Pancreas (tissue), 10 donors: ENCODE results near the gene ZNF280C. TPM values are rescaled to one million over a fixed set of nuclear protein-coding genes. Genes with fewer than 3 reads are reported as not detected.

Experiments
- ATAC-seq, 4 donors: fragments of 200-7000 bp; cut with Tn5 transposase; one replicate each; pipeline versions ENCODE4 v1.8.0 to v1.9.1; 2020; ENCODE audit warnings: mild to moderate bottlenecking in 4 of 4, moderate library complexity in 4 of 4
- DNase-seq, 6 donors: peaks; one replicate each; pipeline ENCODE4 v3.0.0-alpha.2; 2020
- FAIRE-seq: peaks from 2 replicates; lab custom pipeline; 2012; peaks lifted over from hg19 to GRCh38; lab: Jason Lieb, UNC
- H3K27ac ChIP-seq, 4 donors: fragments of 200-600 bp; sonication (generic); 1 replicate in 3 of 4; 2 replicates in 1 of 4; pipeline versions ENCODE4 v1.5.0 to v1.8.0; 2020
- H3K27me3 ChIP-seq, 4 donors: fragments of 200-600 bp; one replicate each; pipeline ENCODE4 v1.8.0; 2021
- H3K36me3 ChIP-seq, 3 donors: fragments of 200-600 bp; sonication (generic) in 1 of 3; one replicate each; pipeline versions ENCODE4 v1.5.0 to v1.8.0; 2020 to 2021
- H3K4me1 ChIP-seq, 3 donors: fragments of 200-600 bp; one replicate each; pipeline ENCODE4 v1.8.0; 2021
- H3K4me3 ChIP-seq, 4 donors: fragments of 200-600 bp; sonication (generic) in 2 of 4; one replicate each; pipeline versions ENCODE4 v1.5.0 to v1.8.0; 2020 to 2021
- H3K9me3 ChIP-seq, 4 donors: fragments of 200-600 bp; one replicate each; pipeline ENCODE4 v1.8.0; 2021
- CTCF ChIP-seq, 4 donors: fragments of 200-600 bp; sonication (generic) in 3 of 4; IDR thresholded peaks; one replicate each; pipeline versions ENCODE4 v1.5.0 to v1.8.0; 2021; ENCODE audit warnings: antibody characterized with exemption in 4 of 4
- WGBS, 2 donors: extraction: QIAGEN DNeasy Blood & Tissue Kit; methylation state at CpG; one replicate each; pipeline ENCODE4 v1.1.7; 2013; 5-methylcytosine and 5-hydroxymethylcytosine counted together
- intact Hi-C, 3 donors: fragments of 100-400 bp; cut with DNase I; formaldehyde crosslinking; loops; one replicate each; pipeline versions ENCODE4 v1.11.1 to v1.14.2; 2022
- polyA plus RNA-seq, 2 donors: library from polyadenylated mRNA; stranded (reverse); fragments of 200-250 nt; gene quantifications; one replicate each; pipeline ENCODE4 v1.2.3, GENCODE V29; 2013
- total RNA-seq, 6 donors: library from RNA; stranded (reverse); fragmentation: NEBNext Ultra II Directional in 4 of 6; extraction: Animal tissue kit (Norgen Biotek cat#: 25700) in 4 of 6; gene quantifications; one replicate each; pipeline versions ENCODE4 v1.2.1 to v1.2.4, GENCODE V29; 2021 to 2023
- donor health status: healthy with polysubstance abuse.
- donor health status: DM: no; HTN: no; CAD: no; lungs with moderate emphysema.
- donor health status: DM: no; HTN: no; CAD: no.
- donor health status: control.
- donor health status: control.
- donor health status: Bipolar disorder and iron deficiency.
- donor health status: DM: yes; HTN: yes; CAD: no.
- donor health status: DM: no; HTN: no; CAD: no.
- donor health status: DM: no; HTN: no; CAD: no.
- donor health status: DM: yes; HTN: yes; CAD: no.

The ZNF280C gene
- total and polyA plus RNA-seq, 8 donors = 0.61 to 2.5 (median 1.4) TPM

- no peak for FAIRE-seq
- DNase-seq = no peak
- ATAC-seq = no peak
- 79 to 96% methylated on average over 2 of the region's 2 CpGs for WGBS, 2 donors
- intact Hi-C loops = no loop called here
- no peaks in the 10 kb centered on the region for H3K9me3 ChIP-seq
- H3K27me3 ChIP-seq = no peaks in the 10 kb centered on the region
- no peak overlapping the region for H3K27ac ChIP-seq
- no peak for TF ChIP-seq CTCF (IDR thresholded peaks at IDR 0.05)
- H3K4me1 ChIP-seq = no peaks in the 10 kb centered on the region
- H3K4me3 ChIP-seq = no peak overlapping the region
- no peaks in the 10 kb centered on the region for H3K36me3 ChIP-seq
Measured at GRCh38 chrX:130228871-130229270, 39.8 kb downstream of the ZNF280C start.

GRCh38 chrX:130224810-130225209 is 43.9 kb downstream of the ZNF280C start:
- Histone ChIP-seq H3K36me3 (no peaks in the 10 kb centered on the region), H3K27me3 (no peaks in the 10 kb centered on the region), H3K27ac (no peak overlapping the region), H3K9me3 (no peaks in the 10 kb centered on the region), H3K4me1 (no peaks in the 10 kb centered on the region), H3K4me3 (no peak overlapping the region)
- 52 to 64% methylated on average over 2 of the region's 2 CpGs for WGBS, 2 donors
- intact Hi-C loops = no loop called here
- FAIRE-seq (no peak), ATAC-seq (no peak), DNase-seq (no peak)
- TF ChIP-seq CTCF (IDR thresholded peaks at IDR 0.05) = no peak

- Histone ChIP-seq H3K27ac (no peak overlapping the region), H3K36me3 (no peaks in the 10 kb centered on the region), H3K27me3 (no peaks in the 10 kb centered on the region), H3K4me3 (no peak overlapping the region), H3K9me3 (no peaks in the 10 kb centered on the region), H3K4me1 (no peaks in the 10 kb centered on the region)
- DNase-seq (no peak), FAIRE-seq (no peak), ATAC-seq (no peak)
- WGBS, 2 donors = 70 to 74% methylated on average over 4 of the region's 4 CpGs
- intact Hi-C loops = no loop called here
- TF ChIP-seq CTCF (IDR thresholded peaks at IDR 0.05) = no peak
Measured at GRCh38 chrX:130216320-130216719, 52.4 kb downstream of the ZNF280C start.

GRCh38 chrX:130213376-130213775 is 55.3 kb downstream of the ZNF280C start:
- ATAC-seq (no peak), FAIRE-seq (no peak), DNase-seq (no peak)
- no peak for TF ChIP-seq CTCF (IDR thresholded peaks at IDR 0.05)
- H3K36me3 ChIP-seq = no peaks in the 10 kb centered on the region
- H3K9me3 ChIP-seq = no peaks in the 10 kb centered on the region
- no peak overlapping the region for H3K4me3 ChIP-seq
- intact Hi-C loops = no loop called here
- 84 to 85% methylated on average over 2 of the region's 2 CpGs for WGBS, 2 donors
- no peaks in the 10 kb centered on the region for H3K27me3 ChIP-seq
- no peaks in the 10 kb centered on the region for H3K4me1 ChIP-seq
- no peak overlapping the region for H3K27ac ChIP-seq

GRCh38 chrX:130212371-130212770 is 56.3 kb downstream of the ZNF280C start:
- intact Hi-C loops = no loop called here
- Histone ChIP-seq H3K4me1 (no peaks in the 10 kb centered on the region), H3K9me3 (no peaks in the 10 kb centered on the region), H3K4me3 (no peak overlapping the region), H3K27me3 (no peaks in the 10 kb centered on the region), H3K27ac (no peak overlapping the region), H3K36me3 (no peaks in the 10 kb centered on the region)
- DNase-seq (no peak), FAIRE-seq (no peak), ATAC-seq (no peak)
- no peak for TF ChIP-seq CTCF (IDR thresholded peaks at IDR 0.05)
- WGBS, 2 donors = 78 to 85% methylated on average over 1 of the region's 1 CpG
